ENCODE results near the gene SEMA3F. TPM values are rescaled to one million over a fixed set of nuclear protein-coding genes. Genes with fewer than 3 reads are reported as not detected.

SEMA3F gene
- total and polyA plus RNA-seq, 4 donors, result 27.8 to 54.3 (median 47.4) TPM

GRCh38 chr3:50157827-50158529 is 2.9 kb downstream of the SEMA3F start:
- 48 to 60% methylated on average over 12 of the region's 12 CpGs for WGBS, 2 donors
- ATAC-seq (ENCODE audit: insufficient read depth, low FRiP score) (no peak), DNase-seq (peak in 2 of 3 donors; percentile 61 to 71)
- peak overlapping the region; percentile 74 for H3K4me3 ChIP-seq
- H3K36me3 ChIP-seq (ENCODE audit: control insufficient read depth in 4 of 4, insufficient read depth in 4 of 4, low read length in 4 of 4), result peaks cover 0 to 10% (median 4%) of the 10 kb centered on the region in 4 donors
- no peak overlapping the region for H3K9ac ChIP-seq (ENCODE audit: insufficient read depth in 1 of 2, low read length in 2 of 2)
- H3K27me3 ChIP-seq (ENCODE audit: control insufficient read depth in 3 of 3, insufficient read depth in 3 of 3, low read length in 2 of 3), result no peaks in the 10 kb centered on the region
- H3K27ac ChIP-seq (ENCODE audit: low read depth in 1 of 2, low read length in 1 of 2), result peak overlapping the region; percentile 4 to 78
- TF ChIP-seq, protein P1, sequence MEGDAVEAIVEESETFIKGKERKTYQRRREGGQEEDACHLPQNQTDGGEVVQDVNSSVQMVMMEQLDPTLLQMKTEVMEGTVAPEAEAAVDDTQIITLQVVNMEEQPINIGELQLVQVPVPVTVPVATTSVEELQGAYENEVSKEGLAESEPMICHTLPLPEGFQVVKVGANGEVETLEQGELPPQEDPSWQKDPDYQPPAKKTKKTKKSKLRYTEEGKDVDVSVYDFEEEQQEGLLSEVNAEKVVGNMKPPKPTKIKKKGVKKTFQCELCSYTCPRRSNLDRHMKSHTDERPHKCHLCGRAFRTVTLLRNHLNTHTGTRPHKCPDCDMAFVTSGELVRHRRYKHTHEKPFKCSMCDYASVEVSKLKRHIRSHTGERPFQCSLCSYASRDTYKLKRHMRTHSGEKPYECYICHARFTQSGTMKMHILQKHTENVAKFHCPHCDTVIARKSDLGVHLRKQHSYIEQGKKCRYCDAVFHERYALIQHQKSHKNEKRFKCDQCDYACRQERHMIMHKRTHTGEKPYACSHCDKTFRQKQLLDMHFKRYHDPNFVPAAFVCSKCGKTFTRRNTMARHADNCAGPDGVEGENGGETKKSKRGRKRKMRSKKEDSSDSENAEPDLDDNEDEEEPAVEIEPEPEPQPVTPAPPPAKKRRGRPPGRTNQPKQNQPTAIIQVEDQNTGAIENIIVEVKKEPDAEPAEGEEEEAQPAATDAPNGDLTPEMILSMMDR (IDR thresholded peaks at IDR 0.05; ENCODE audit: control extremely low read depth, extremely low read depth), result no peak
- H3K4me1 ChIP-seq (ENCODE audit: control insufficient read depth in 5 of 5, insufficient read depth in 5 of 5, low read length in 5 of 5), result peaks cover 0 to 61% (median 29%) of the 10 kb centered on the region in 5 donors
- no peaks in the 10 kb centered on the region for H3K9me3 ChIP-seq (ENCODE audit: control insufficient read depth in 4 of 4, insufficient read depth in 3 of 4, low read length in 3 of 4)

- no peaks in the 10 kb centered on the region for H3K27me3 ChIP-seq (ENCODE audit: control insufficient read depth in 3 of 3, insufficient read depth in 3 of 3, low read length in 2 of 3)
- peaks cover 0 to 68% (median 35%) of the 10 kb centered on the region in 5 donors for H3K4me1 ChIP-seq (ENCODE audit: control insufficient read depth in 5 of 5, insufficient read depth in 5 of 5, low read length in 5 of 5)
- ATAC-seq (ENCODE audit: insufficient read depth, low FRiP score) (no peak), DNase-seq (no peak)
- no peak overlapping the region for H3K9ac ChIP-seq (ENCODE audit: insufficient read depth in 1 of 2, low read length in 2 of 2)
- H3K9me3 ChIP-seq (ENCODE audit: control insufficient read depth in 4 of 4, insufficient read depth in 3 of 4, low read length in 3 of 4), result no peaks in the 10 kb centered on the region
- TF ChIP-seq, protein P1 (IDR thresholded peaks at IDR 0.05; ENCODE audit: control extremely low read depth, extremely low read depth), result no peak
- peak overlapping the region in 1 of 2 donors; percentile 78 for H3K27ac ChIP-seq (ENCODE audit: low read depth in 1 of 2, low read length in 1 of 2)
- H3K36me3 ChIP-seq (ENCODE audit: control insufficient read depth in 4 of 4, insufficient read depth in 4 of 4, low read length in 4 of 4), result peaks cover 0 to 10% (median 4%) of the 10 kb centered on the region in 4 donors
- no peak overlapping the region for H3K4me3 ChIP-seq
- WGBS, 2 donors, result 61 to 76% methylated on average over 10 of the region's 10 CpGs
Measured at GRCh38 chr3:50158530-50159146, 3.5 kb downstream of the SEMA3F start.

GRCh38 chr3:50160561-50160983 is 5.4 kb downstream of the SEMA3F start:
- 58 to 77% methylated on average over 7 of the region's 7 CpGs for WGBS, 2 donors
- Histone ChIP-seq H3K27ac (ENCODE audit: low read depth in 1 of 2, low read length in 1 of 2) (peak overlapping the region; percentile 62 to 78), H3K36me3 (ENCODE audit: control insufficient read depth in 4 of 4, insufficient read depth in 4 of 4, low read length in 4 of 4) (peaks cover 0 to 10% (median 4%) of the 10 kb centered on the region in 4 donors), H3K4me1 (ENCODE audit: control insufficient read depth in 5 of 5, insufficient read depth in 5 of 5, low read length in 5 of 5) (peaks cover 4 to 78% (median 48%) of the 10 kb centered on the region in 5 donors), H3K27me3 (ENCODE audit: control insufficient read depth in 3 of 3, insufficient read depth in 3 of 3, low read length in 2 of 3) (no peaks in the 10 kb centered on the region), H3K4me3 (no peak overlapping the region), H3K9me3 (ENCODE audit: control insufficient read depth in 4 of 4, insufficient read depth in 3 of 4, low read length in 3 of 4) (no peaks in the 10 kb centered on the region), H3K9ac (ENCODE audit: insufficient read depth in 1 of 2, low read length in 2 of 2) (no peak overlapping the region)
- TF ChIP-seq, protein P1 (IDR thresholded peaks at IDR 0.05; ENCODE audit: control extremely low read depth, extremely low read depth), result no peak
- peak; percentile 8 for ATAC-seq (ENCODE audit: insufficient read depth, low FRiP score)
- no peak for DNase-seq
